HepG2 (cell line): Measurements from ENCODE around the gene ZFP28. TPM values are rescaled to one million over a fixed set of nuclear protein-coding genes. Genes with fewer than 3 reads are reported as not detected.

Source experiments
- ATAC-seq: fragments of 200-7000 bp; cut with Tn5 transposase; 3 replicates; pipeline ENCODE4 v1.9.1; 2020; ENCODE audit warnings: mild to moderate bottlenecking, moderate library complexity
- BruUV-seq: library from RNA; stranded (reverse); fragments of 400-500 nt; replicated peaks from 2 replicates; lab custom pipeline; 2021; lab: Mats Ljungman, UMichigan
- CTCF ChIA-PET: fragments of 300-600 bp; formaldehyde crosslinking; extraction: SDS; loops from one replicate; lab custom pipeline; 2021; ENCODE audit warnings: low total read pairs, inconsistent platforms, low intra/inter-chr PET ratio; lab: Yijun Ruan, JAX
- POLR2A ChIA-PET: fragments of 350-600 bp; sonication (Branson Sonifier 250); formaldehyde crosslinking; loops from one replicate; lab custom pipeline; 2020; ENCODE audit warnings: antibody characterized with exemption, inconsistent platforms; lab: Yijun Ruan, JAX
- DNase-seq: peaks from one replicate; pipeline ENCODE4 v3.0.0-alpha.2; 2015; ENCODE audit warnings: low spot score
- FAIRE-seq: peaks from 3 replicates; lab custom pipeline; 2011; peaks lifted over from hg19 to GRCh38; lab: Jason Lieb, UNC
- H2AFZ ChIP-seq: one replicate; pipeline ENCODE4 v1.6.1; 2011; ENCODE audit warnings: low read length, inconsistent platforms
- H3K27ac ChIP-seq: fragments of 300-600 bp; 3 replicates; pipeline ENCODE4 v1.8.0; 2011; ENCODE audit warnings: mixed run types, mild to moderate bottlenecking, mixed read lengths, low read length, inconsistent platforms; ENCODE audit not compliant: insufficient read depth; ENCODE audit errors: extremely low read length
- H3K27me3 ChIP-seq, 2 experiments: fragments of 200-600 bp in 1 of 2; 2 replicates in 1 of 2; 3 replicates in 1 of 2; pipeline versions ENCODE4 v1.6.0 to v1.8.0; 2011; ENCODE audit warnings: low read length in 2 of 2, mild to moderate bottlenecking in 2 of 2, moderate library complexity in 2 of 2, inconsistent platforms in 1 of 2; ENCODE audit not compliant: insufficient read depth in 2 of 2, control insufficient read depth in 1 of 2
- H3K36me3 ChIP-seq, 2 experiments: fragments of 200-600 bp in 1 of 2; replicated peaks in 1 of 2; 2 replicates in 1 of 2; 3 replicates in 1 of 2; pipeline versions ENCODE4 v1.5.1 to v1.8.0; 2011; ENCODE audit warnings: low read length in 2 of 2, inconsistent platforms in 1 of 2; ENCODE audit not compliant: insufficient read depth in 2 of 2, control insufficient read depth in 1 of 2
- H3K4me1 ChIP-seq: 2 replicates; pipeline ENCODE4 v1.5.1; 2012; ENCODE audit warnings: low read length, inconsistent platforms; ENCODE audit not compliant: insufficient read depth
- H3K4me2 ChIP-seq: 2 replicates; pipeline ENCODE4 v1.6.0; 2011; ENCODE audit warnings: low read depth, low read length, inconsistent platforms
- H3K4me3 ChIP-seq, 3 experiments: fragments of 200-600 bp in 1 of 3; sonication (generic), shearing (Covaris generic) in 1 of 3; replicated peaks in 1 of 3; 2 replicates each; pipeline ENCODE4 v1.5.1; 2011 to 2016; ENCODE audit warnings: low read length in 3 of 3, inconsistent platforms in 2 of 3, low read depth in 2 of 3, mild to moderate bottlenecking in 2 of 3, control low read depth in 1 of 3, mixed read lengths in 1 of 3; ENCODE audit not compliant: insufficient read depth in 1 of 3
- H3K79me2 ChIP-seq: one replicate; pipeline ENCODE4 v1.6.1; 2011; ENCODE audit warnings: low read length, inconsistent platforms; ENCODE audit not compliant: insufficient read depth
- H3K9ac ChIP-seq: 2 replicates; pipeline ENCODE4 v1.6.0; 2011; ENCODE audit warnings: mild to moderate bottlenecking, low read depth, low read length, inconsistent platforms; ENCODE audit not compliant: insufficient read depth
- H3K9me3 ChIP-seq: 2 replicates; pipeline ENCODE4 v1.5.1; 2012; ENCODE audit warnings: mild to moderate bottlenecking, low read length
- H4K20me1 ChIP-seq: 2 replicates; pipeline ENCODE4 v1.6.0; 2011; ENCODE audit warnings: inconsistent platforms, mild to moderate bottlenecking, low read length, moderate library complexity; ENCODE audit not compliant: insufficient read depth
- JUNB ChIP-seq: sonication (generic); formaldehyde crosslinking; IDR thresholded peaks from 2 replicates; pipeline ENCODE4 v1.8.0; 2022; ENCODE audit warnings: missing genetic modification reagents, mild to moderate bottlenecking, borderline replicate concordance
- REXO4 ChIP-seq: sonication (generic); formaldehyde crosslinking; IDR thresholded peaks from 2 replicates; pipeline ENCODE4 v1.8.0; 2022; ENCODE audit warnings: missing genetic modification reagents, mild to moderate bottlenecking, borderline replicate concordance
- STAG1 ChIP-seq: sonication (generic); formaldehyde crosslinking; IDR thresholded peaks from 2 replicates; pipeline ENCODE4 v1.4.0; 2020; ENCODE audit warnings: missing genetic modification reagents
- ZNF136 ChIP-seq: sonication (generic); formaldehyde crosslinking; IDR thresholded peaks from 2 replicates; pipeline ENCODE4 v1.8.1; 2022; ENCODE audit warnings: low read depth, mild to moderate bottlenecking, moderate library complexity, missing genetic modification reagents
- ZNF24 ChIP-seq: fragments of 450-650 bp; IDR thresholded peaks from 2 replicates; pipeline ENCODE4 v1.6.1; 2017; ENCODE audit warnings: antibody characterized with exemption, mild to moderate bottlenecking
- ZNF354B ChIP-seq: sonication (generic); formaldehyde crosslinking; IDR thresholded peaks from 2 replicates; pipeline ENCODE4 v1.8.0; 2022; ENCODE audit warnings: mild to moderate bottlenecking, missing genetic modification reagents
- ZNF496 ChIP-seq: sonication (generic); formaldehyde crosslinking; IDR thresholded peaks from 2 replicates; pipeline ENCODE4 v1.8.1; 2023; ENCODE audit warnings: mild to moderate bottlenecking, moderate library complexity, missing genetic modification reagents; ENCODE audit not compliant: insufficient replicate concordance
- ZSCAN9 ChIP-seq: IDR thresholded peaks from 2 replicates; pipeline ENCODE4 v1.6.1; 2016; ENCODE audit warnings: borderline replicate concordance
- WGBS: methylation state at CpG from one replicate; pipeline ENCODE4 v1.1.6; 2017; ENCODE audit warnings: low lambda C conversion rate; 5-methylcytosine and 5-hydroxymethylcytosine counted together
- in situ Hi-C: cut with HindIII; loops from 2 replicates; pipeline ENCODE4 v1.10.0; 2017; ENCODE audit warnings: low pct_unique_long_range_greater_than_20kb; ENCODE audit not compliant: extremely low pct_ligation_motif_present
- intact Hi-C: fragments of 100-400 bp; cut with micrococcal nuclease; formaldehyde crosslinking; loops from one replicate; pipeline ENCODE4 v1.10.0; 2022; ENCODE audit not compliant: unreplicated experiment
- polyA plus RNA-seq, 8 experiments: library from polyadenylated mRNA; depleted of rRNA in 3 of 8; stranded (reverse) in 7 of 8; unstranded in 1 of 8; fragments of >200 nt; fragmentation: Illumina TruSeq in 4 of 8; extraction: Trizol in 4 of 8; gene quantifications; 2 replicates each; pipeline versions ENCODE4 v1.2.1 to v1.2.3, GENCODE V29; 2011 to 2016; ENCODE audit warnings: low read depth in 4 of 8, missing spikeins in 1 of 8, mixed read lengths in 1 of 8; ENCODE audit not compliant: insufficient read depth in 1 of 8
- total RNA-seq, 5 experiments: library from RNA; depleted of rRNA; stranded (reverse); fragments of >200 nt; fragmentation: Illumina TruSeq; extraction: Trizol; gene quantifications; 2 replicates each; pipeline ENCODE4 v1.2.3, GENCODE V29; 2016; ENCODE audit warnings: low read depth in 1 of 5
- TF ChIP-seq, protein P1 (sequence below): sonication (generic); formaldehyde crosslinking; IDR thresholded peaks from 2 replicates; pipeline ENCODE4 v1.5.0; 2020; ENCODE audit warnings: mild to moderate bottlenecking, missing genetic modification reagents, moderate library complexity

The ZFP28 gene
- total and polyA plus RNA-seq, 2 of the 13 experiments (the other 11 are each of a cell fraction or from before 2014, with no cell fraction given): not detected

DNA sequence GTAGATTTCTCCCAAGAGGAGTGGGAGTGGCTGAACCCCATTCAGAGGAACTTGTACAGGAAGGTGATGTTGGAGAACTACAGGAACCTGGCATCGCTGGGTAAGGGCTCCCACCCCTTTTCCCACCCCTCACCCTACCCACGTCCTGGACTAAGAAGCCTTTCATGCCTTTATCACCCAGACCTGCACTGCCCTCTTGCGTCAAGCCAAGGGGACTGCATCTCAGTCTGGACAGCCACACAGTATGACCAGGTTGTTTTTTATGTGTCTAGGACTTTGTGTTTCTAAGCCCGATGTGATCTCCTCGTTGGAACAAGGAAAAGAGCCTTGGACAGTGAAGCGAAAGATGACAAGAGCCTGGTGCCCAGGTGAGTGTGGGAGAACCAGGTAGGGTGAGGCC is 8.8 kb downstream of the ZFP28 start:
- no peak overlapping the region for H3K9ac ChIP-seq
- FAIRE-seq (no peak), DNase-seq (no peak), ATAC-seq (no peak)
- H3K27me3 ChIP-seq: no peaks in the 10 kb centered on the region
- no peaks in the 10 kb centered on the region for H4K20me1 ChIP-seq
- in situ Hi-C loops (no loop called here), intact Hi-C loops (no loop called here)
- H3K4me1 ChIP-seq: no peaks in the 10 kb centered on the region
- no peak for TF ChIP-seq REXO4 (CRISPR knock-in tag)
- TF ChIP-seq ZSCAN9: no peak
- no peak for TF ChIP-seq ZNF354B (CRISPR knock-in tag)
- TF ChIP-seq, protein P1, sequence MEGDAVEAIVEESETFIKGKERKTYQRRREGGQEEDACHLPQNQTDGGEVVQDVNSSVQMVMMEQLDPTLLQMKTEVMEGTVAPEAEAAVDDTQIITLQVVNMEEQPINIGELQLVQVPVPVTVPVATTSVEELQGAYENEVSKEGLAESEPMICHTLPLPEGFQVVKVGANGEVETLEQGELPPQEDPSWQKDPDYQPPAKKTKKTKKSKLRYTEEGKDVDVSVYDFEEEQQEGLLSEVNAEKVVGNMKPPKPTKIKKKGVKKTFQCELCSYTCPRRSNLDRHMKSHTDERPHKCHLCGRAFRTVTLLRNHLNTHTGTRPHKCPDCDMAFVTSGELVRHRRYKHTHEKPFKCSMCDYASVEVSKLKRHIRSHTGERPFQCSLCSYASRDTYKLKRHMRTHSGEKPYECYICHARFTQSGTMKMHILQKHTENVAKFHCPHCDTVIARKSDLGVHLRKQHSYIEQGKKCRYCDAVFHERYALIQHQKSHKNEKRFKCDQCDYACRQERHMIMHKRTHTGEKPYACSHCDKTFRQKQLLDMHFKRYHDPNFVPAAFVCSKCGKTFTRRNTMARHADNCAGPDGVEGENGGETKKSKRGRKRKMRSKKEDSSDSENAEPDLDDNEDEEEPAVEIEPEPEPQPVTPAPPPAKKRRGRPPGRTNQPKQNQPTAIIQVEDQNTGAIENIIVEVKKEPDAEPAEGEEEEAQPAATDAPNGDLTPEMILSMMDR: peak; percentile 27
- no peak for TF ChIP-seq ZNF24
- TF ChIP-seq STAG1 (CRISPR knock-in tag): peak; percentile 19; the same call in 1 of the 2 replicates
- TF ChIP-seq JUNB (CRISPR knock-in tag): no peak
- no peak for TF ChIP-seq ZNF496 (CRISPR knock-in tag)
- TF ChIP-seq ZNF136 (CRISPR knock-in tag): no peak
- H3K36me3 ChIP-seq: no peaks in the 10 kb centered on the region
- H3K4me2 ChIP-seq: no peak overlapping the region
- H3K27ac ChIP-seq: no peak overlapping the region
- BruUV-seq: no TSS peak
- no peak overlapping the region for H3K4me3 ChIP-seq
- ChIA-PET POLR2A (no interaction called here), CTCF (no interaction called here)
- no peaks in the 10 kb centered on the region for H3K79me2 ChIP-seq
- no peak overlapping the region for H2AFZ ChIP-seq
- 6% methylated on average over 5 of the region's 6 CpGs for WGBS
- H3K9me3 ChIP-seq: peaks cover 88% of the 10 kb centered on the region
